ENCODE data around the gene GRID2.
A peak's percentile ranks its signal among the peaks of the same experiment; 100 is the strongest.
"Not testable (repeated sequence)": the region's sequence is repeated elsewhere in the genome, so short reads cannot be mapped to it uniquely, and the experiment has no call there.

The GRID2 gene

GRCh38 chr4:93186846-93187245, 883.1 kb downstream of the GRID2 start:
- DNase-seq (ENCODE audit: low read depth, low spot score) = no peak

DNA sequence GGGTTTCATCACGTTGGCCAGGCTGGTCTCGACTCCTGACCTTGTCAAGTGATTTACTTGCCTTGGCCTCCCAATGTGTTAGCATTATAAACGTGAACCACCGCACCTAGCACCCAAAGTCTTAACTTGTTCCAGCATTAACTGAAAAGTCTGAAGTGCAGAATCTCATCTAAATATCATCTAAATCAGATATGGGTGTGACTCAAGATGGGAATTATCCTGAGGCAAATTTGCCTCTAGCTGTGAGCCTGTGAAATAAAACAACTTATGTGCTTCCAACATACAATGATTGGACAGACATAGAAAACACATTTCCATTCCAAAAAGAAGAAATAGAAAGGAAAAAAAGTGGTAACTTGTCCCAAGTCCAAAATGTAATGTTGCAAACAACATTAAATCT, 883.7 kb downstream of the GRID2 start:
- no peak for DNase-seq (ENCODE audit: low read depth, low spot score)

GRCh38 chr4:93187892-93188291, 884.1 kb downstream of the GRID2 start:
- no peak for DNase-seq (ENCODE audit: low read depth, low spot score)

DNA sequence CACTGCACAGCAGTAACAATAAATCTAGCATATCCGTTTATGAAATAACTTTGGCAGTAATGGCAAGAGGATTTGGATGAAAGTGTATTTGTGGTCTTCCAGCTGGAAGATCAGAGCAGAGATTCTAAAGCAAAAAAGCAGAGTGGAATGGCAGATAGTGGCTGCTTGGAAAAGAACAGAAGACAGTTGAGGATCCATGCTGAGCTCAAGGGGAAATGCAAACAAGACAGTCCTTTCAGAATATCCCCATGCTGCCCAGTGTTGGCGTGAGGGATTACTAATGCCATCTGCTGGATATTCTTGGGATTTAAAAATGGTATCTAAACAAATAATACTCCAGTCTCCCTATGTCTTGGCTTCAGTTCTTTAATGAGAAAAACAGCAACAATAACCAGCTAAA, 895.7 kb downstream of the GRID2 start:
- peak; percentile 31 for DNase-seq (ENCODE audit: low read depth, low spot score)

DNA sequence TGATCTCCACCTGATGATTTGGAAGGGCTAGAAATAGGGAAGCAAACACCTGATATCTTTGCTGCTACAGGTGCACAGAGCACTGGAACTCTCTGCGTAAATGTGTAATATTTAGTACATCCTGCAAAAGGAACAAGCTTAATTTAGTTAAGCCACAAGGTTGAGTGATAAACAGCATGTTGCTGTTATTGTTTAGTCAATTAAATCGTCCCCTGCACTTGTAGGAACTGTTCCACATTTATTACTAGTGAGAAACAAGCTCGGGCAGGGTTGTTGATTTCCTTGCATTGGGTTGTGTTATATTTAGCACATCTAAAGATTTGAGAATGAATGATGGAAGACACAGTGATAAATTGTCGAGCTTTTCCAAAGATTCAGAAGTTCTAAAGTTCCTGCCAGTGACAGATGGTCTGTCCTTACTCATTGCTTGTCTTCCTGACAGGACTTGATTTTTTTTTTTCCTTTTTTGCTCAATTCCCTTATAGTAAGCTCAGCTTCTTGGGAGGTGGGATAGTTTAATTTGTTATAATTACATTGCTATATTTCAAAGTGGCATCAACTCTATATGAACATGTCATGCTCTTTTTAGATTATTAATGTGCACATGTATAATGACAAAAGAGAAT, 897.8 kb downstream of the GRID2 start:
- DNase-seq (ENCODE audit: low read depth, low spot score) = no peak

DNA sequence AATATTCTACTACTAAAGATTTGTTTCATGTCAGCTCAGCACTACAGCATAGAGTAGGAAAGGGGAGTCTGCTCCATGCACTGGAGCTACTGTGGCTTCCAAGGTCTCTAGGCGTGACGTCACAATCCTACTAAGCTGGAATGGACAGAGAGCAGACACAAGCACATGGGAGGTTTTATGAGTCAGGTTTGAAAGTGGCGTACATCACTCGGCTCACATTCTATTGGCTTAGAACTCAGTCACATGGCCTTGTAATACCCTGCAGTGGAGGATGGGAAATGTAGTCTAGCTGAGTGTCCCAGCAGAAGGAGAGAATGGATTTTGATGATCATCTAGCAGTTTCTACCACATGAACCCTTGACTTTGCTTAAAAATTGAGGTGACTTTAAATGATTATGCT, 899.9 kb downstream of the GRID2 start:
- DNase-seq (ENCODE audit: low read depth, low spot score) = no peak

DNA sequence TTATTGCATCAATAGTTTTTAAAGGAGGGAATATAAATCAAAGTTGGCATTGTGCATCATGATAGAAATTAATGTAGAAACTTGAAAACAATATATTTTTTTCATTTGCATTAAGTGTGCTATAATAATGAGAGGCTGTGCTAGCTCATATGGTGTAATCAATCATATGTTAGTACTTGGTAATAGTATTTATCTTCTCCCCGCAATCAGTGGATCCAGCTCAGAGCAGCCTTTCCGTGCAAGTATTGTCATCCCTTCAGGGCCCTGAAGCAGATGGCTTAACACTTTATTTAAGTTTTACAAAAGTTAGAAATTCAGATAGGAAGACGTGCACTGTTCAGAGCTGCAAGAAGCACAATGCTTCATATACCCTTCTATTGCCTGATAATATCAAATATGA, 908.5 kb downstream of the GRID2 start:
- no peak for DNase-seq (ENCODE audit: low read depth, low spot score)

DNA sequence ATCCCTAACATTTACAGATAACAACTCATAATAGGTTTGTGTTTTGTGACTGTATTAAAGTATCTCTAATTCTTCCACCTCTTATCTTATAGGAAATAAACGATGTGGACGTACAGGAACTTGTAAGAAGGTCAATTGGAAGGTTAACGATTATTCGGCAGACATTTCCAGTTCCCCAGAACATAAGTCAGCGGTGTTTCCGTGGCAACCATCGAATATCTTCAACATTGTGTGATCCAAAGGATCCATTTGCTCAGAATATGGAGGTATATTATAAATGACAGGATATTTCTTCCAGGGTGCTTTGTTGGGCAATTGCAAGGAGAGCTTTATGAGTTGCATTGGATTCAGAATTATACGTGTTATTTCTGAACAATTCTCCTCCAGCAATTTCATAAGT, 912.9 kb downstream of the GRID2 start:
- no peak for DNase-seq (ENCODE audit: low read depth, low spot score)

DNA sequence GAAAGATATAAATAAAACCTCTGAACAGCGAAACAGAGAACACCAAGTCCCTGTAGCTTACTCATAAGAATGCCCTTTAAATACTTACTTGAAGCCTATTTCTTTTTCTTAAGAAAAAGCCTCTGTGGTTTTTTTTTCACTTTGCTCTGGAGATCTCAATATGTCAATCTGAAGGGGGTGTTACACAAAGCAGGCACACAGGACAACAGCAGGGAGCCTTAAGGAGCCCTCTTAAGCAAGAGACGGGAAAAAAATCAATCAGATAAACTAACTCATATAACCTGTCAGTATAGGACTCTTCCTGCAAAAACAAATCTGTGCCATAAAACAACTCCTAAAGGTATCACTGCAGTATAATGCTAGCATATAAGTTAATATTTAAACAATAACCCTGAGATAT, 913.7 kb downstream of the GRID2 start:
- no peak for DNase-seq (ENCODE audit: low read depth, low spot score)

DNA sequence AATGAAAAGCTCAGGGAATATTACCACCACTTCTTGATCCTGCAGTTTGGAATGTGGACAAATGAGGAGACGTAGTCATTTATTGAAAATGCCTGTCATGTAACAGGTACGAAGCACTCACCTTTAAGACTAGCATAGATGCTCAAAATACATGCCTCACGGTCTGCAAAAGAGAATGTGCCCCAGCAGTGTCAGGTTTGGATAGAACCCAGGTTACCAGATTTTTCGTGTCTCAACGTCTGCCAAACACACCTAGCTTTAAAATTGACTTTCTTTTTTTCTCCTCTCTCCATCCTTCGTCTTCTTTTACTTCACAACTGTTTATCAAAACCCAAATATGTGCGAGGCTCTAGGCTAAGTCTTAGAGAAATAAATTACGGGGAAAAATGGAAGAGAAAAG, 918.0 kb downstream of the GRID2 start:
- DNase-seq (ENCODE audit: low read depth, low spot score) = no peak

DNA sequence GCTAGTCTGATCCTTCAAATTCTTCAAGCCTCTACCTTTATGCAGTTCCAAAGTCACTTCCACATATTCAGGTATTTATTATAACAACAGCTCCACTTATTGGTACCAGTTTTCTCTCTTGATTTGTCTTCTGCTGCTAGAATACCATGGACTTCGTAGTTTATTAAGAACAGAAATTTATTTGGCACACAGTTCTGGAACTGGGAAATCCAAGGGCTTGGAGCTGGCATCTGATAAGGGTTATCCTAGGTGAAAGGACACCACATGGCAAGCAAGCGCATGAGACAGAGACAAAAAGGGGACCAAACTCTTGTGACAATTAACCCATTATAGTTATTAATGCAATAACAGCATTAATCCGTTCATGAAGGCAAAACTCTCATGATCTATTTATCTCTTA, 924.3 kb downstream of the GRID2 start:
- DNase-seq (ENCODE audit: low read depth, low spot score) = no peak

DNA sequence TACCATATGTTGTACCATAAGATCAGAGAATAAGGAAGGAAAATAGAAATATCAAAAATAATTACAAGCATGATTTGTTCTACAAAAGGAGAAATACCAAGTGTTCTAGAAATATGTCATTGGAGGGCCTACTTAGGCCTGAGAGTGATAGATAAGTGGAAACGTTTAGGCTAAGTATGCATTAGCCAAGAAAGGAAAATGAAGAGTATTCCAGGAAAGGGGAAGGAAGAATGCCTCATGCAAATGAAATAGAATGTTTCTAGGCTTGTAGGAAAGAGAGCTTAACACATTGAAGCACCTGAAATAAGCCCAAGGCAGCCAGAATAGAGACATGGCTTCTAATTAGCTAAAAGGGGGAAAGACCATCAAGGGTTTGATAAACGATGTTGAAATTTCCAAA, 929.1 kb downstream of the GRID2 start:
- no peak for DNase-seq (ENCODE audit: low read depth, low spot score)

DNA sequence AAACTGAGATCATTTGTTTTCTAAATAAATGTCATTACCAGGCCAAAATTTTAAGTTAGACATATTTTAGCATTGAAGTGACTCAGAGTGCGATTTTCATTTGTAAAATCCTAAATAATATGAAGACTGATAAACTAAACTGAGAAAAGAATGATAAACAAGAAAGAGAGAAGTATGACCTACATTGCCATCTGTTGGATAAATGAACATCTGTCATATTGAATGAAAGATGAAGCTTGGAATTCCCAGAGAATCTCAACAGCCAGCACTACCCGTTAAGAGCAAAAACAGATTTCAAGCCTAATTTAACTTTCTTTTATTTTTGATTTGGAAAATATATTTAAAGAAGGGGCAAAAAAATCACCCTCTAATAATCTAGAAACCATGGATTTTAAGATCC, 933.8 kb downstream of the GRID2 start:
- no peak for DNase-seq (ENCODE audit: low read depth, low spot score)

DNA sequence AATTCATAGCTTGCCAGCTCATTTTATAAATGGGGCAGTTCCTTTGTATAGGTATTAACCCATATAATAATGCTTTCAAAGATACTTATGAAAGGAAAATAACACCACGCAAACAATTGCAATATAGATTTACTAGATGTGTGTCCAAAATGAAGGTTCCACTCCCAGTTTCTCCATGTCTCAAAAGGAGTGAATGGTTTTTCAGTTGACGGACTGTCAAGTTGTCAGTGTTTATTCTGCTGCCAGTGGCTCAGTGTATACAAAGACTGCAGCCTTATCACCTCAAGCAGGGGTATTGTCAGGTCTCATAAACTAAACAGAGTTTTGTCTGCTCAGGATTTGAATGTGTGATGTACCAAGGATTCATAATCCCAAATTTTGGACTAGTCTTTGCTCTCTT, 939.5 kb downstream of the GRID2 start:
- DNase-seq (ENCODE audit: low read depth, low spot score) = no peak

DNA sequence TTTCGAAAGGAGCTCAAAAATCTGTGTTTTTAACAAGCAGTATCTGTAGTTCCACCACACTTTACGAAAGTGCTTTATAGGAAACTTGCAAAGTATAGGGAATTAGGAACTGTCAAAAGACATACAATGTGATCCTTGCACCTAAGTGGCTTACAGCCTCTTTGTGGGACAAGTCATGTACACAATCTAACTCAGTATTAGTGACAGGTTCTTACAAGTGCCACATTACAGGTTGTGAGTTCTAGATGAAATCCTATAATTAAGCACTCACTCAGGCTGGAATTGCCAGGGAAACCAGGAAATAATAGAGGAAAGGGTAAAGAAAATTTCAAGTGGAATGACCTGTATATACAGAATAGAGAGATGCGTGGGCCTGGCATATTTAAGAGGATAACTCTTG, 957.4 kb downstream of the GRID2 start:
- DNase-seq (ENCODE audit: low read depth, low spot score) = no peak

- no peak for DNase-seq (ENCODE audit: low read depth, low spot score)
Measured at GRCh38 chr4:93263166-93263565, 959.4 kb downstream of the GRID2 start.

DNA sequence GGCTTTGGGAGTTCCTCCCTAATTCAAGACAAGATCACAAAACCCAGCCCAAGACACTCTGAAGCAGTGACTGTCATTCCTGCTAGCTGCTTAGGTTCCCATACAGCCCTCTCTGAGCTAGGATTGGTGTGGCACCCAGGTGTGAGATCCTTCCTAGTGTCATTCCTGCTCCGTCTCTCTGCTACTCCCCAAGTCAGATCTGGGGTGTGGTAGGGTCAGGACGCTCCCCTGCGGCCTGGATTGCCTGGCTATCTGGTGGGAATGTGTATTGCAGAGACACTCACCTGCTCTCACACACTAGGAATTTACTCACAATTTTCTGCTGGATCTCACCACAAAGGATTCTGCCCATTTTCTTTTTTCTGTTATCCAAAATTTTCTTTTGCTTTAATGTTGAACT, 964.0 kb downstream of the GRID2 start:
- no peak for DNase-seq (ENCODE audit: low read depth, low spot score)

- no peak for DNase-seq (ENCODE audit: low read depth, low spot score)
Measured at GRCh38 chr4:93285346-93285745, 981.6 kb downstream of the GRID2 start.

- DNase-seq (ENCODE audit: low read depth, low spot score) = no peak
Measured at GRCh38 chr4:93289241-93289640, 985.5 kb downstream of the GRID2 start.

DNA sequence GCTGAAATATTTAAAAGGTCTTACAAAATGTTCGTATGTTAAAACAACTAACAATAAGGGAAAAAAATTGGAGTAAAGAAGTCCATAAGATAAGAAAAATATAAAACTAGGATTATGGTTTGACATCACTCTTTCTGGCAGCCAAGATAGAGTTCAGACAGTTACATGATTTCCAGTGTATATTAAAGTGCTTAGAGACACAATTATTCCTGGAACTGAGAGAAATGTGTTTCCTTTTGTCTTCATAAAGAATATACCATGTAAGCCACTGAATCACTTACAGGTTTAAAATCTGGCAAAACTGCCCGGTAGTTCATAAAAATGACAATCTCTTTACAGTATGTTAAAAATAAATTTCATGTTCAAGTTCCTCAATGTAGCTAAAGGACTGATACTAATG, 986.1 kb downstream of the GRID2 start:
- no peak for DNase-seq (ENCODE audit: low read depth, low spot score)

DNA sequence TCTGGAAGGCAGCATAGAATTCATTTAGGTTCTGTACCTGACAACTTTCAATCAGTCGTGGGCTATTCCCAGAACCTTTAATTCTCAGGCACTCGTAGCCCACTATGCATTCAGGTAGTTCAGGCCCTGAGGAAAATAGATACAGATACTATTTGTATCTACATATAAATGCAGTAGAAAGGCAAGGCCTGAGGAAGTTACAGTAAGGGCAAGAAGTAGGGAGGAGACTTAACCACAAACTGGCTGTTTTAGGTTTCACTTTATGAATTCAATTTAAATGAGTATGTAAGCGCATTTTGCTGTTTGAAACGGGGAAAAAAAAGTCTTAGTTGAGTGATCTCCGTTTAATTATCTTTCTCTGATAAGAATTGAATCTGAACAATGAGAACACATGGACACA, 995.4 kb downstream of the GRID2 start:
- no peak for DNase-seq (ENCODE audit: low read depth, low spot score)

DNA sequence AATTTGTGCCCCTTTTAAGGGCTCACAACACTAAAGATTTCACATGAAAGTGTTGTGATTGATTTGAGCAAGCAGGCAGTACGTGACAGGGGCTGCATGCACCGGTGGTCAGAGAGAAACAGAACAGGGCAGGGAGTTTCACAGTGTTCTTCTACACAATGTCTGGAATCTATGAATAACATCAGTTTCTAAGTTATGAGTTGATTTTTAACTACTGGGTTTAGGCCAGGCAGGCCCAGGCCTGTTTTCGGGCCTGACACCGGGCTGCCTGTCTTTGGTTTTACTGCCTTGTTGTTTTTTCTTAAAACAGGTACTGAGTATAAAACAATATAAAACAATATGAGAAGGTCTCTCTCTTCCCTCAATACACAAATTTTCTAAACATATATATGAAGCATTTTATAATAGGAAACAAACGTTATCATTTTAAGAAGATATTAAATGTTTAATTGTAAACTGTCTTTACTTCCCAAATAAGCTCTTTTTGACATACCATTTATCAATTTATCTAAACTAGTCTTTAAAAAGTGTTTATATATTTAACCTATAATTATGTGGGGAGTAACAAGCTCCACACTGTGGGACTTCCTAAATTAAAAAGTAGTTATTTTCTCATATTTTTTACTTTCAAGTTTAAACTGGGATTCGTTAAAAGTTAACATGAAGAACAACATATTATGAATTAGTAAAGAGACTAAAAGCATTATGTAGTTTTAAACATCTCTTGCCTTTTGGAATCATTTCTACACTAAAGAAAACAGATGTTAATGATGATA, 997.2 kb downstream of the GRID2 start:
- DNase-seq (ENCODE audit: low read depth, low spot score) = not testable (repeated sequence)

- no peak for DNase-seq (ENCODE audit: low read depth, low spot score)
Measured at GRCh38 chr4:93302310-93302709, 998.5 kb downstream of the GRID2 start.

- no peak for DNase-seq (ENCODE audit: low read depth, low spot score)
Measured at GRCh38 chr4:93303440-93303839, 999.7 kb downstream of the GRID2 start.
